ENCODE results near the gene DECR2. TPM values are rescaled to one million over a fixed set of nuclear protein-coding genes. Genes with fewer than 3 reads are reported as not detected.

Gene DECR2
- total and polyA plus RNA-seq, 2 of the 13 experiments (the other 11 are each of a cell fraction or from before 2014, with no cell fraction given), result 36.3 to 44.6 TPM

DNA sequence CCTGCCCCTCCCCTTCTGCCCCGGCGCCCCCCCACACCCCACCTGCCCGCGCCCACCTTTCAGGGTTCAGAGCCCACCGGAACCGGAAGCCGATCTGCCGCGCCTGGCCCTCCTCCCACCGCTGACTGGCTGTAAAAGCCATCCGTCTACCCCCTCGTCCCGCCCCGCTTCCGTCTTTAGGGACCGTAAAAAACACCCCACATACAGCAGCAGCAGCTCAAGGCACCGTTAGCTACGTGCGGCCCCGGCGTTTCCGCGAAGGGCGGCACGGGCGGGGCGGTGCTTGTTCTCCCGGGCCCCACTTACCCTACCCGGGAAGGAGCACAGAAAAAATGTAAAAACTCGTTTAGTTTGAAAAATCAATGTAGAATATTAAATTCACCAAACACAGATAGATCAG lies 31.2 kb upstream of the DECR2 start, which contains the start of gene MRPL28 (continued):
- TF ChIP-seq SOX13 (IDR thresholded peaks at IDR 0.05) (no peak), SOX13 (CRISPR knock-in tag; conservative IDR thresholded peaks at IDR 0.05 in 1 of 2, IDR thresholded peaks at IDR 0.05 in 1 of 2) (no peak; a peak in 1 of 4 replicates), WIZ (CRISPR knock-in tag; IDR thresholded peaks at IDR 0.05) (no peak), JDP2 (CRISPR knock-in tag; IDR thresholded peaks at IDR 0.05; ENCODE audit: borderline replicate concordance) (no peak), HMG20B (CRISPR knock-in tag; conservative IDR thresholded peaks at IDR 0.05) (no peak), NFE2L2 (IDR thresholded peaks at IDR 0.05; ENCODE audit: low read length) (no peak), MTF1 (CRISPR knock-in tag; IDR thresholded peaks at IDR 0.05) (no peak), SAP130 (CRISPR knock-in tag; IDR thresholded peaks at IDR 0.05; ENCODE audit: low read depth) (peak; percentile 72)
- TF ChIP-seq, protein P1, sequence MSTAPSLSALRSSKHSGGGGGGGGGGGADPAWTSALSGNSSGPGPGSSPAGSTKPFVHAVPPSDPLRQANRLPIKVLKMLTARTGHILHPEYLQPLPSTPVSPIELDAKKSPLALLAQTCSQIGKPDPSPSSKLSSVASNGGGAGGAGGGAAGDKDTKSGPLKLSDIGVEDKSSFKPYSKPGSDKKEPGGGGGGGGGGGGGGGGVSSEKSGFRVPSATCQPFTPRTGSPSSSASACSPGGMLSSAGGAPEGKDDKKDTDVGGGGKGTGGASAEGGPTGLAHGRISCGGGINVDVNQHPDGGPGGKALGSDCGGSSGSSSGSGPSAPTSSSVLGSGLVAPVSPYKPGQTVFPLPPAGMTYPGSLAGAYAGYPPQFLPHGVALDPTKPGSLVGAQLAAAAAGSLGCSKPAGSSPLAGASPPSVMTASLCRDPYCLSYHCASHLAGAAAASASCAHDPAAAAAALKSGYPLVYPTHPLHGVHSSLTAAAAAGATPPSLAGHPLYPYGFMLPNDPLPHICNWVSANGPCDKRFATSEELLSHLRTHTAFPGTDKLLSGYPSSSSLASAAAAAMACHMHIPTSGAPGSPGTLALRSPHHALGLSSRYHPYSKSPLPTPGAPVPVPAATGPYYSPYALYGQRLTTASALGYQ (CRISPR knock-in tag; IDR thresholded peaks at IDR 0.05), result no peak
- TF ChIP-seq, protein P2, sequence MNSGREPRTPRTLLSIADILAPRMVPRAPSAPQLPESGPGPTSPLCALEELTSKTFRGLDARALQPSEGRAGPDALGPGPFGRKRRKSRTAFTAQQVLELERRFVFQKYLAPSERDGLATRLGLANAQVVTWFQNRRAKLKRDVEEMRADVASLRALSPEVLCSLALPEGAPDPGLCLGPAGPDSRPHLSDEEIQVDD (CRISPR knock-in tag; IDR thresholded peaks at IDR 0.05; ENCODE audit: borderline replicate concordance), result no peak
- TF ChIP-seq, protein P3, sequence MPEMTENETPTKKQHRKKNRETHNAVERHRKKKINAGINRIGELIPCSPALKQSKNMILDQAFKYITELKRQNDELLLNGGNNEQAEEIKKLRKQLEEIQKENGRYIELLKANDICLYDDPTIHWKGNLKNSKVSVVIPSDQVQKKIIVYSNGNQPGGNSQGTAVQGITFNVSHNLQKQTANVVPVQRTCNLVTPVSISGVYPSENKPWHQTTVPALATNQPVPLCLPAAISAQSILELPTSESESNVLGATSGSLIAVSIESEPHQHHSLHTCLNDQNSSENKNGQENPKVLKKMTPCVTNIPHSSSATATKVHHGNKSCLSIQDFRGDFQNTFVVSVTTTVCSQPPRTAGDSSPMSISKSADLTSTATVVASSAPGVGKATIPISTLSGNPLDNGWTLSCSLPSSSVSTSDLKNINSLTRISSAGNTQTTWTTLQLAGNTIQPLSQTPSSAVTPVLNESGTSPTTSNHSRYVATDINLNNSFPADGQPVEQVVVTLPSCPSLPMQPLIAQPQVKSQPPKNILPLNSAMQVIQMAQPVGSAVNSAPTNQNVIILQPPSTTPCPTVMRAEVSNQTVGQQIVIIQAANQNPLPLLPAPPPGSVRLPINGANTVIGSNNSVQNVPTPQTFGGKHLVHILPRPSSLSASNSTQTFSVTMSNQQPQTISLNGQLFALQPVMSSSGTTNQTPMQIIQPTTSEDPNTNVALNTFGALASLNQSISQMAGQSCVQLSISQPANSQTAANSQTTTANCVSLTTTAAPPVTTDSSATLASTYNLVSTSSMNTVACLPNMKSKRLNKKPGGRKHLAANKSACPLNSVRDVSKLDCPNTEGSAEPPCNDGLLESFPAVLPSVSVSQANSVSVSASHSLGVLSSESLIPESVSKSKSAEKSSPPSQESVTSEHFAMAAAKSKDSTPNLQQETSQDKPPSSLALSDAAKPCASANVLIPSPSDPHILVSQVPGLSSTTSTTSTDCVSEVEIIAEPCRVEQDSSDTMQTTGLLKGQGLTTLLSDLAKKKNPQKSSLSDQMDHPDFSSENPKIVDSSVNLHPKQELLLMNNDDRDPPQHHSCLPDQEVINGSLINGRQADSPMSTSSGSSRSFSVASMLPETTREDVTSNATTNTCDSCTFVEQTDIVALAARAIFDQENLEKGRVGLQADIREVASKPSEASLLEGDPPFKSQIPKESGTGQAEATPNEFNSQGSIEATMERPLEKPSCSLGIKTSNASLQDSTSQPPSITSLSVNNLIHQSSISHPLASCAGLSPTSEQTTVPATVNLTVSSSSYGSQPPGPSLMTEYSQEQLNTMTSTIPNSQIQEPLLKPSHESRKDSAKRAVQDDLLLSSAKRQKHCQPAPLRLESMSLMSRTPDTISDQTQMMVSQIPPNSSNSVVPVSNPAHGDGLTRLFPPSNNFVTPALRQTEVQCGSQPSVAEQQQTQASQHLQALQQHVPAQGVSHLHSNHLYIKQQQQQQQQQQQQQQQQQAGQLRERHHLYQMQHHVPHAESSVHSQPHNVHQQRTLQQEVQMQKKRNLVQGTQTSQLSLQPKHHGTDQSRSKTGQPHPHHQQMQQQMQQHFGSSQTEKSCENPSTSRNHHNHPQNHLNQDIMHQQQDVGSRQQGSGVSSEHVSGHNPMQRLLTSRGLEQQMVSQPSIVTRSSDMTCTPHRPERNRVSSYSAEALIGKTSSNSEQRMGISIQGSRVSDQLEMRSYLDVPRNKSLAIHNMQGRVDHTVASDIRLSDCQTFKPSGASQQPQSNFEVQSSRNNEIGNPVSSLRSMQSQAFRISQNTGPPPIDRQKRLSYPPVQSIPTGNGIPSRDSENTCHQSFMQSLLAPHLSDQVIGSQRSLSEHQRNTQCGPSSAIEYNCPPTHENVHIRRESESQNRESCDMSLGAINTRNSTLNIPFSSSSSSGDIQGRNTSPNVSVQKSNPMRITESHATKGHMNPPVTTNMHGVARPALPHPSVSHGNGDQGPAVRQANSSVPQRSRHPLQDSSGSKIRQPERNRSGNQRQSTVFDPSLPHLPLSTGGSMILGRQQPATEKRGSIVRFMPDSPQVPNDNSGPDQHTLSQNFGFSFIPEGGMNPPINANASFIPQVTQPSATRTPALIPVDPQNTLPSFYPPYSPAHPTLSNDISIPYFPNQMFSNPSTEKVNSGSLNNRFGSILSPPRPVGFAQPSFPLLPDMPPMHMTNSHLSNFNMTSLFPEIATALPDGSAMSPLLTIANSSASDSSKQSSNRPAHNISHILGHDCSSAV (CRISPR knock-in tag; IDR thresholded peaks at IDR 0.05; ENCODE audit: borderline replicate concordance), result no peak
- TF ChIP-seq, protein P4, sequence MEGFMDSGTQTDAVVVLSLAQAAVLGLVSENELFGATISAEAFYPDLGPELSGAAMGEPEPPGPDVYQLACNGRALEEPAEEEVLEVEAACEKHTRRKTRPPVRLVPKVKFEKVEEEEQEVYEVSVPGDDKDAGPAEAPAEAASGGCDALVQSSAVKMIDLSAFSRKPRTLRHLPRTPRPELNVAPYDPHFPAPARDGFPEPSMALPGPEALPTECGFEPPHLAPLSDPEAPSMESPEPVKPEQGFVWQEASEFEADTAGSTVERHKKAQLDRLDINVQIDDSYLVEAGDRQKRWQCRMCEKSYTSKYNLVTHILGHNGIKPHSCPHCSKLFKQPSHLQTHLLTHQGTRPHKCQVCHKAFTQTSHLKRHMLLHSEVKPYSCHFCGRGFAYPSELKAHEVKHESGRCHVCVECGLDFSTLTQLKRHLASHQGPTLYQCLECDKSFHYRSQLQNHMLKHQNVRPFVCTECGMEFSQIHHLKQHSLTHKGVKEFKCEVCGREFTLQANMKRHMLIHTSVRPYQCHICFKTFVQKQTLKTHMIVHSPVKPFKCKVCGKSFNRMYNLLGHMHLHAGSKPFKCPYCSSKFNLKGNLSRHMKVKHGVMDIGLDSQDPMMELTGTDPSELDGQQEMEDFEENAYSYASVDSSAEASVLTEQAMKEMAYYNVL (CRISPR knock-in tag; IDR thresholded peaks at IDR 0.05; ENCODE audit: borderline replicate concordance), result no peak
- TF ChIP-seq, protein P5, sequence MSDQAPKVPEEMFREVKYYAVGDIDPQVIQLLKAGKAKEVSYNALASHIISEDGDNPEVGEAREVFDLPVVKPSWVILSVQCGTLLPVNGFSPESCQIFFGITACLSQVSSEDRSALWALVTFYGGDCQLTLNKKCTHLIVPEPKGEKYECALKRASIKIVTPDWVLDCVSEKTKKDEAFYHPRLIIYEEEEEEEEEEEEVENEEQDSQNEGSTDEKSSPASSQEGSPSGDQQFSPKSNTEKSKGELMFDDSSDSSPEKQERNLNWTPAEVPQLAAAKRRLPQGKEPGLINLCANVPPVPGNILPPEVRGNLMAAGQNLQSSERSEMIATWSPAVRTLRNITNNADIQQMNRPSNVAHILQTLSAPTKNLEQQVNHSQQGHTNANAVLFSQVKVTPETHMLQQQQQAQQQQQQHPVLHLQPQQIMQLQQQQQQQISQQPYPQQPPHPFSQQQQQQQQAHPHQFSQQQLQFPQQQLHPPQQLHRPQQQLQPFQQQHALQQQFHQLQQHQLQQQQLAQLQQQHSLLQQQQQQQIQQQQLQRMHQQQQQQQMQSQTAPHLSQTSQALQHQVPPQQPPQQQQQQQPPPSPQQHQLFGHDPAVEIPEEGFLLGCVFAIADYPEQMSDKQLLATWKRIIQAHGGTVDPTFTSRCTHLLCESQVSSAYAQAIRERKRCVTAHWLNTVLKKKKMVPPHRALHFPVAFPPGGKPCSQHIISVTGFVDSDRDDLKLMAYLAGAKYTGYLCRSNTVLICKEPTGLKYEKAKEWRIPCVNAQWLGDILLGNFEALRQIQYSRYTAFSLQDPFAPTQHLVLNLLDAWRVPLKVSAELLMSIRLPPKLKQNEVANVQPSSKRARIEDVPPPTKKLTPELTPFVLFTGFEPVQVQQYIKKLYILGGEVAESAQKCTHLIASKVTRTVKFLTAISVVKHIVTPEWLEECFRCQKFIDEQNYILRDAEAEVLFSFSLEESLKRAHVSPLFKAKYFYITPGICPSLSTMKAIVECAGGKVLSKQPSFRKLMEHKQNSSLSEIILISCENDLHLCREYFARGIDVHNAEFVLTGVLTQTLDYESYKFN (CRISPR knock-in tag; conservative IDR thresholded peaks at IDR 0.05), result peak; percentile 36; the same call in 1 of the 2 replicates

Measured in HepG2 (cell line).